Renal cortex interstitium (tissue), 11 donors: ENCODE data around the gene CSPG4. TPM values are rescaled to one million over a fixed set of nuclear protein-coding genes. Genes with fewer than 3 reads are reported as not detected.
A peak's percentile ranks its signal among the peaks of the same experiment; 100 is the strongest.

Source experiments
- DNase-seq, 11 donors: peaks; one replicate each; pipeline ENCODE4 v3.0.0-alpha.2; 2013; ENCODE audit warnings: low read depth in 9 of 11, low spot score in 4 of 11; ENCODE audit errors: extremely low read depth in 1 of 11
- polyA plus RNA-seq, 3 donors: library from polyadenylated mRNA; unstranded; fragments of 120-200 nt; gene quantifications; one replicate each; pipeline ENCODE4 v1.2.1, GENCODE V29; 2013; ENCODE audit not compliant: insufficient read length in 3 of 3

The CSPG4 gene
- polyA plus RNA-seq, 3 donors = 7.3 to 11.1 (median 7.5) TPM

DNA sequence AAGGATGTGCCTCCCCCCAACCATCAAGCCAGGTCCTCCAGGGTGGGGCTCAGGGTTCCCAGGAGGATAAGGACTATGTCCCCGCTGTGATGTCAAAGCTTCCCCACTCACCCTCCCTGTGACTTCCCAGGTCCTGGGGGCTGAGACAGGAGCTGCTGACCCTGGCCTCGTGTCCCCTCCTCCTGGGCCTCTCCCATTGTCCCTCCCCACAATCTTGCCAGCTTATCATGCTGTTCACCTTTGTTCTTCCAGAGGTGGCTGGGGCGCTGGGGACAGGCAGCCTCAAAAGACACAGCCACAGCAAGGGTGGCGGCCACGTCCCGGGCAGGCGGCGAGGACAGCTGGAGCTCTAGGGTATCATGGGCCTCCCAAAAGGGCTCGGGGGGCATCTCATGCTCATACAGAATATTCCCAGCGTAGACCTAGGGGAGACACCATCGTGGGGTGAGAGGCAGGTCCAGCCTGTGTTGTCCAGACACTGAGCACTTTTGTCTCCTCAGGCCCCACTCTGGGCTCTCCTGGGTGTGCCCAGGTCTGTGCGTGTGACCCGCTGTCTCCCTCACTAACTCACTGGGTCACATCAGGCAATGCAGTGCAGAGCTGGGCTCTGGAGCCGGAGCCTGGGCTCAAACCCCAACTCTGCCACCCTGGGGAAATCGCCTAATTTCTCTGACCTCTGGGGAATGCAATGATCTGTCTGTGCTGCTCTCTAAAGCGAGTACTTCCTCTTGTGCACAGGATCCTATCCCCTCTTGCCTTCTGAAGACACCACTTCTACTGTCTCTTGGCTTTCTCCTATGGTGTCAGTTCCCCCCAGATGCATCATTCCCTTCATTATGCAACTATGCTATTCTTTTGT lies 35.0 kb downstream of the CSPG4 start:
- no peak for DNase-seq

DNA sequence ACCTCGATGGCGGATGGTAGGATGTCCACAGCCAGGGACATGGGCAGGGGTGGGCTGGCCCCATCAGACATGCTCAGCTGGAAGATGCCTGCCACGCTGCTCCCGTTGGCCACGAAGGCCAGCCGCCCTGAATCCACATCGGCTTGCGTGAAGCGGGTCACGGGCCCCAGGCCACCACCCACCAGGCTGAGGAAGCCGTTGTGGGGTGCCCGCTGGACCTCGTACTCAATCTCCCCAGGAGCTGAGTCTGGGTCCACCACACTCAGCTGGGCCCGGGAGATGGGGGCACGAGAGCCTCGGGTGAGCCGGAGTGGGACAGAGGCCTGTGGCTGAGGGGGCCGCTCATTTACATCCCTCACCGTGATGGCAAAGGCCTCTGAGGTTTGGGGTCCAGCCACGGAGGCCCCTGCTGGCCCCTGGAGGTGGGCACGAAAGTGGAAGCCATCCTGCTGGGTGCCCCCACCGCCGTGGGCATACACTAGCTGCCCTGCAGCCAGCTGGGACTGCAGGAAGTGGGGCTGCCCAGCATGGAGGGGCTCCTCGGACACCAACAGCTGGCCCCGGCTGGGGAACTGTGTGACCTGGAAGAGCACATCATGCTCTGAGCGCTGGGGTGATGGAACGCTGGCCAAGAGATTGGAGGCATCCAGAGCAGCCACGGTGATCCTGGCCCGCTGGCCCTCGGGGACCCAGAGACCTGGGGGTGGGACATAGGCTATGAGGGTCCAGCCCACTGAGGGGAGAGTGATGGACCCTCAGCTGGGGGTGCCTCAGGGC lies 35.8 kb downstream of the CSPG4 start:
- DNase-seq = no peak

DNA sequence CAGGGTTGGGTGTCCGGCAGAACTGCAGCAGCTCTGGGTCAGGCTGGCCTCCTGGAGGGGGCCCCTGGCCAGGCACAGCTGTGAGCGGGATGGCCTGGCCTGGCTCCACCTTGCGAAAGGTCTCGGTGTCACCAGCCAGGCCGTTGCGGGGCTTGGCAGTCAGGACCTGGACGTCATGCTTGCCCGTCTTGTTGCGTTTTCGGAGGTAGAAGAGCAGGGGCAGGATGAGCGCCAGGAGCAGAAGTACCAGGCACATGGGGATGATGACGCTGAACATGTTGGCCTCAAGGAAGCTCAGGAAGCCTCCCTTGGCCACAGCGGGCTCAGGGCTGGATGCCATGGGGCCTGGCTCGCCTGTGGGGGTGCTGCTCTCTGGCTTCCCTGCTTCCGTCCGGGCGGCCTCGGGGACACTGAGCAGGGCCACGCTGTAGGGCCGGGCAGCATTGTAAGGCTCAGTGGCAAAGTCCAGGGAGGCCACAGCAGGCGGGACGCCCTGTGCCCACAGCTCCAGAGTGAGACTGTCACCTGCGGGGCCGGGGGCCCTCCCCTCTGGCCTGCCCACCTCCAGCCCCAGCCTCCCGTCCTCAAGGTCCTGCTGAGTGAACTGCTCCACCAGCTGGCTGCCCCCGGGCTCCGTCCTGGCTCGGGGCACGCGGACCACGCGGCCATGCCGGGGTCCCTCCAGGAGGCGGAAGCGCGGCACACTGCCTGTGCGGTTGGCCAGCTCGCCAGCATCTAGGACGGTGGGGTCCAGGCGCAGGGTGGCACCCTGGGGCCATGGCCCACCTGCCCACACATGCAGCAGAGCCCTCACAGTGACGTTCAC lies 36.9 kb downstream of the CSPG4 start:
- no peak for DNase-seq

DNA sequence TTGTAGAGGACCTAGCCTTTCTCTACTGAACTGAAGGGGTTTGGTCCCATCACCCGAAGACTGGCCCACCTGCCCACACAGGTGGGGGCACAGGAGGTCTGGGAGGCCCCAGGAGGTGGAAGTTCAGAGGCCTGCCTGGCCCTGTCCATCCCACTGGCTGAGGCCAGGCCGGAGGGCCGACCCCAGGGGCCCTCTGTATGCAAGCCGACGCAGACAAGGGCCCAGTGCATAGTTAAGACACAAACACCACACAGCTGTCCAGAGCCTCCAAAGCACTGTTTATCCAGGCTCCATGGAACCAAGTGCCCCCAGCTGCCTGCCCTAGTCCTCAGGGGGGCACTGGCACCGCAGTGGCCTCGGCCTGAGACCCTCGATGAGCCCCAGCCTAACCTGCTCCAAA lies 38.3 kb downstream of the CSPG4 start:
- DNase-seq = no peak

DNA sequence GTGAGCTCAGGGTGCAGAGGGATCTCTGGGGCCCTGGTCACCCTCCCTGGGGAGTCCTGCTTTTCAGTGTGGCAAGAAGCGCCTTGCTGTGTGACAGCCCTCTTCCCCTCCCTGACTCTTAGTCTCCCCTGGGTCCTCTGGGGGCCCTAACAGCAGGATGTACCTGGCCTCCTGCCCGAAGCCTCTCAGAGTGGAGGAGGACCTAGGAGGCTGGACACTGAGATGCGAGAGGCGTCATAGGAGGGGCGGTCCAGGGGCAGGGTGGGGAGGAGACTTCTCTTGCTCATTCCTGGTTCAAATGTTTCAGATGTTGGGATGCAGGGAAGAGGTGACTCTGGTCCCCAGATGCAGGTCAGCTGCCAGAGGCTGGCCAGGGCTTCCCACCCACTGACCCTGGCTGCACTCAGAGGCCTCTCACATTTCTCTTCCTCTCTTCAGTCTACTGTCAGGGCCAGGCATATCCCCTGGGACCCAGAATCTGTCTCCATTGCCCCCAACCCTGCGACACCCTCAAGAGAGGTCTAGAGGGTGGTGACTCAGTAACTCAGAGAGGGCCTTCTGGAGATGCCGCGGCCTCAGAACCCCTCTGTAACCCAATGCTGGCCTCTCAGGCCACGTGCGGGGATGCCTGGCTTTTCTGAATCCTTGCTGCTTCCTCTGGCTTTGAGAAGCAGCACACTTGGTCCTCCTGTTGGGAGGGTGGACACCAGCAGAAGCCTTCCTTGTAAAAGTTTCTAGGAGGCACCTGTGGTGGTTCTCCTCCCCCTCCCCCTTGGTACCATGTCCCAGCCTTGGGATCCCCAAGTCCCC lies 39.0 kb downstream of the CSPG4 start:
- peak in 3 of 11 donors; percentile 44 to 53 (median 44) for DNase-seq

DNA sequence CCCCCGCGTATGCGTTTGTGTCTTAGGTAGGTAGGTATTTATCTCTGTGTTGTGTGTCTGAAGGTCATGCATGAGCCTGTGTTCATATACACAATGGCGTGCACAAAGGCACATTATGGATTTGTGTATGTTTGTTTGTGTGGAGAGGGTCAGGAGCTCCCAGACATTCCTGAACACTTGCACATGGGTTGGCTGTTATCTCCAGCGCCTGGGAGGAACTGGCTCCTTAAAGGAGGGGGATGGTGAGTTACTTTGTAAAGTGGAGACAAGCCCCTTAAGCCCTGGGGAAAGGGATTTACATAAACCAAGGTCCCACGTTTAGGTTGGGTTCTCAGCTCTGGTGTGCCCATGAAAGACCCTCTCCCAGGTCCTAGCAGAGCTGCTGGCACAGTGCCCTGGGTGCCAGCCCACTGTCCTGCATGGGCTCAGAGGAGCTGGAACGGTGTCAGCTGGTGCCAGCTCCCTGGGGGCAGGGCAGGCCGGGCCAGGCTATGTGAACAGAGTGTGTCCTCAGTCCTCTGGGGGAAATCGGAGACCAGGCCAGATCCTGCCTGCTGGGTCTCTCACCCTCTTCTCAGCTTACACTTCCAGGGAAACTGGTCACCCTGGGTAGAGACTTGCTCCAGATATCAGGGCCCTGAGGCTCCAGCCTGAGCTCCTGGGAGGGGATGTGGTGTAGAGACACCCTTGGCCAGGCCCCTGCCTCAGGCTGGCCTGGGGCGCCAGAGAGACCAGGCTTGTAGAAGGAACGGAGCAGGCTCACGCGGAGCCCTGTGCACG lies 39.8 kb downstream of the CSPG4 start:
- DNase-seq = no peak

DNA sequence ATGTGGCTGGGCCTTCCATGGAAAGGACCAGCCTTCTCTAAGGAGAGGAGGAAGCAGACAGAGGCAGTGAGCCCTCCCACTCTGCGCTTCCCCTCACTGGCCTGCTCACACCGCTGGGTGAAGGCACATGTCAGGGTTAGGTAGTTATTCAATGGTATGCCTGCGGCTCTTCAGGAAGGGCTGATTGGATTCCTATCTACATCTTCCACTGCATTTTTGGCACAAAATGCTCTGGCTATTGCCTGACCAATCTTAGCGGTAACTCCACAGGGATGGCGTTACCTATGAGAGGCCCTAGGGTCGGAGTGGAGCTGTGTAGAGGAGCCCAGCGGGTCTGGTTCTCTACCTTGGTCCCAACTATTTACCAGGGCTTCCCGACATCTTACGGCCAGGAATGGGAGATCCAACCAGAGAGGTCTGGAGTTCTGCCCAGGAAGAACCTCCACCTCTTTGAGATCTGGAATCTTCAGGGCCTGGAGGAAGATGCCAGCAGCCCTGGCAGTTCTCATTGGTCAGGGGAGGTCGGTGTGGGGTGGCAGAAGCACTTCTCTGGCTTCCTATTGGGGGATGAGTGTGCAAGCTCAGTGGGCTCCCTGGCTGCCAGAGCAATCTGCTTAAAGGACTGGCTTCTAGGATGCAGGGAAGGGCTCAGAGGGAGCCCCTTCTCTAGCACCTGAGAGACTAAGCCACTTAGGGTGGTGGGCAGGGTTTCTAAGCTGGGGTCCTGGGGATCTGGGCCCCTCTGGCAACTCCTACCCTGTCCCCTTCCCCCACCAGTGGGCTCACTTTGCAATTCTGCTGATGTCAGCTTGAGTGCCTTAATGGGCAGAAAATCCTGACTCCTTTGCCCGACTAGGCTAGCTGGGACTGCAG lies 40.7 kb downstream of the CSPG4 start:
- no peak for DNase-seq

DNA sequence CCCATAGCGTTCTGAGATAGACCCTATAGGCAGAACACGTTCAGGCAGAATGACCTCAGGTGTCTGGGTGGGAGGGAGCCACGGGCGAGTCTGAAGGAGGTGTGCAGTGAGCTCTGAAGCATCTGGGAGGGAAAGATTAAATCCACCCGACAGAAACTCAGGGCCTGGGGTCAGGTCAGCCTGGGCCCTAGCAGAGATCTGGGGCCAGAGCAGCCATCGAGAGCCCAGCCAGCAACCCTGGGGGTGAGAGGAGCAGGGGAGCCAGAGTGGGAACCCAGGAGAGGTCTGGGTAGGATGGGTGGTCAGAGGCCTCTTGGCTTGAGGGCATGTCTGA lies 42.8 kb downstream of the CSPG4 start:
- DNase-seq = no peak

DNA sequence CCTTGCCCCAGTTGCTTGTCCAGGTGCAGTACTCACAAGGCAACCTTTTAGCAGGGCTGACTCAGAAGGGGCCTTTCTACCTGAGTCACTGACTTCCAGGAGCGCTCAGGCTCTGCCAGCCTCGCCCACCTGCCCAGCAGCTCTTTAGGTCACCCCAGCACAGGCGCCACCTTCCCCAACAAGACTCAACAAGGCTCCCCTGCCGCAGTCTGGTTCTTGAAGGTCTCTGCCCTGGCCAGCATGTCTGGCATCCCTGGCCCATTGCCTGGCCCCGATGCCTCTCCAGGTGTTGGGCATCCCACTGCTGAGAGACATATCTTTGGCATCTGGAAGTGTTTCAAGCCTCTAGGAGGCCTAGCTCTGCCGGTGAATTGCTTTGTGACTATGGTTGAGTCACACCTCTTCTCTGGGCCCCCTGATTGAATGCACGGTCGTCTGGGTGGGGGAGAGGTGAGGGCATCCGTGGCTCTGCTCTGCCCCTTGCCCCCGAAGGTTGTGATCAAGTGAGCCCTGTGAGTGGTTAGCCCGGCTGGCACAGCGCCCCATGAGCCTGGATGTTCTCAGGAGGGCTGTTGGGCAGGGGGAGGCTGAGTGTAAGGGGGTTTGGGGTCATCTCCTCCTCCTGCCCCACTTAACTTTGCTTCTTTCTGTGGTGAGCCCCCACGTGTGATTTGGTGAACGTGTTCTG lies 43.3 kb downstream of the CSPG4 start:
- no peak for DNase-seq

DNA sequence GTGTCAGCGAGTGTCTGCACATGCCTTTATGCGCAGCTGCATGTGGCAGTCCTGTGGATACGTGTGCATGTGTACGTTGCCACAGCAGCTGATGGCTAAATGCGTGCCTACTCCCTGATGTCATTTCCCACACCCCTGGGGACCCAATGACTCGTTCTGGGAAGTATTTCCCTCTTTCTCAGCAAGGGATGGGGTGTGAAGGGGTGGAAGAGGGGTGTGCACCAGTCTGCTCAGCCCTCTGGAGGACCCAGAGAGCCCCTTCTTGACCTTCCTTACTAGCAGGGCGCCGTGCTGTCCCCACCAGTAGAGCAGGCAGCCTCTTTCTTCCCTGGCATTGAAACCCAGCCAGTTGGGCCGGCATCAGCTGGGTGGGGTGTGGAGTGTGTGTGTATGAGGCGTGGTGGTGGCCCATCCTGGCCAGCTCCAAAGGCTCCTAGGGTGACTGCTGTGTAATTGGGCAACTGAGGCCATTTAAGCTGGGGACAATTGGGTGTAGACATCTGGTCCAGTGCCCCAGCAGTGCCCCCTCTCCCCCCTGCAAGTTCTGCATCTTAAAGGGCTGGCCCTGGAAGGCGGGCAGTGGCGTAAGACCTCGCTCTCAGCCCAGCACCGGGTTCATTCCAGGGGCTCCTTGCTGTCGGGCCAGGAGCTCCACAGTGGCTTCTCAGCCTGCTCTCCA lies 45.7 kb downstream of the CSPG4 start:
- DNase-seq = no peak

DNA sequence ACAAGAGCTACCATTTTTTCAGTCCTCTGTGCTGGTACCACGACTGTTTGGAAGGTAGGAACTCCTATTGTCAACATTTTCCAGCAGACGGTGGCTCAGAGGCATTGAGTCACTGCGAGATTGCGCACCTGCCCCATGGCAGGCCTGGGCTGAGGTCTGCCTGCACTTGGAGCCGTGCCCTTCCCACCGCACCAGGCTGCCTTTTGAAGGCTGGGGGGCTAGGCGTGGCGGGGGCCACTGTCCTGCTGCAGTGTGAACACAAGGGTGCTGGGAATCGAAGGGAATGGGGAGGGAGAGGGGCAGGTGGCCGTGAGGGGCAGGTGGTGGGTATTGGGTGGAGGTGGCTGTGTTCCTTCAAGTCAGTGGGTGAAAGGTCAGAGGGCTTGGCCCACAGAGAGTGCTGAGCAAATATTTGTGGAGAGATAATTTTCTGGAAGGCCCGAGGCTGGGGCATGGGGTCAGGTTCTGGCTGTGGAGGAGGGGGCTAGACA lies 48.7 kb downstream of the CSPG4 start:
- no peak for DNase-seq

DNA sequence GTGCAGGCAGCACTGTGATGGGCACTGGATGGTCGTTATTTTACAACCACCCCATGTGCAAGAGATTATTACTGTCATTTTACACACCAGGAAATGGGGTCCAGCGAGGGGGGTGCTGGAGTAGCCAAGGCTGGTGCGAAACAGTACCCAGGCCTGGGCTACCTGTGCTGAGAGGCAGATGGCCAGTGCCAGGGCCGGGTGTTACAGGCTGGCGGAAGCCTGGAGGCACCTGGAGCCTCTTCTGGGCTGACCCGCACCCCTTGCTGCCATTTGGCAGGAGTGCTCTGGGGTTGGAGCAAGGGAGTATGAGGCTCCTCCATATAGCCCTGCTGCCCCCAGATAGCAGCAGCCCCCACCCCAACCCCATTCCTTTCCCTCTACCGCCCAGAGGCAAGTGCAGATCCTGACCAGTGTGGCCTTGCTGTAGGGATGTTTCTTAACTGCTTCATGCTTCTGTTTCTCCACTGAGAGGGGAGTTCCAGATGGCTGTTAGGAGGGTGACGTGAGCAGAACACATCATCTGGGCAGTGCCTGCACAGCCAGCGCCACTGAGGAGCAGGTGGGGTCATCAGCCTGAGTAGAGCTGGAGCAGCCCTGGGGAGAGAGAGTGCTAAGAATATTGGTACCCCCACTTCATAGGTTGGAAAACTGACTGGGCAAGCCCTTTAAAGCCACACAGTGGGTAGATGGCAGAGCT lies 49.7 kb downstream of the CSPG4 start:
- DNase-seq = no peak

DNA sequence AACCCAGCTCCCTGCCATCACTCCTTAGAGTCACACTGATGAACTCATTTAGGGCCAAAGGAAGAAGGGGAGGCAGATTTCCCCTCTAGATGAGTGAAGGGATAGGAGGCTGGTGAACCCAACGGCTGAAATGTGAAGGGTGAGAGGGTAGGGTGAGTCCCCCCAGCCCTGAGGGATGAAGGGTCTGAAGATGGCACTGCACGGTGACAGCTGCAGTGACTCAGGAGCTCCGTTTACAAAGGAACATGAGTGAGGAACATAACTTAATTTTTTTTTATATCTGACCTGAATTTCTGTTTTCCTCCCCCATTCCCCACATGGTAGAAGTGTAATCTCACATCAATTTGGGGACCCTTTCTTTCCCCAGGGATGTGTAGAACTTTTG lies 50.9 kb downstream of the CSPG4 start:
- DNase-seq = no peak

DNA sequence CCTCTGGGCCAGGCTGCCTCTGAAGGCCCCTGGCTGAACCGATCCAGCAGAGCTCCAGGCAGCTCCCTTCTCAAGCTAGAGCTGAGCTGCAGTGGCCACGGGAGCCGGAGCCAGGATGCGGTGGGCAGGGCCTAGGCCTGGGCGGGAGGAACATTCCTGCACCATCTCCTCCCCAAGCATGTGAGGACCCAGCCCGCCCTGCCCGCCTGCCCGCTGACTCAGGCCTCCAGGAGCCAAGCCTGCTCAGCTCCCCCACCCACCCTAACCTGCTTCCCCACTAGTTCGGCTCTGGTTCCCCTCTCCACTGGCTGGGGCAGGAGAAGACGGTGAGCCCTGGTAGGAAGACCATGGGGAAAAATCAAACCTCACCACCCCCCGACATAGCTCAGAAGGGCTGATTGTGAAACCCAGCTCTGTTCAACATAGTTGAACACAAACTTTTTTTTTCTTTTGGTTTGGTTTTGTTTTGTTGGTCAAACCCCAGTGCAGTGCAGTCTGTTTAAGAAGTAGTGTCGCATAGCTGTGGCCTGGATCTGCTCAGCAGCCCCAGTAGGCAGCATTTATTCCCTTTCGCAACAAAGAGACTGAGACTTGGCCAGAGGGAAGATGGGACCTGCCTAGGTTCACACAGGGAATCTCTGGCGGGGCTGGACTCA lies 51.4 kb downstream of the CSPG4 start:
- peak in 1 of 11 donors; percentile 41 for DNase-seq
